ENCODE measurements around the gene SPOCK2. TPM values are rescaled to one million over a fixed set of nuclear protein-coding genes. Genes with fewer than 3 reads are reported as not detected.

SPOCK2 gene
- total RNA-seq, 1 donor from 2014 or later, result 0.54 TPM

GRCh38 chr10:72087392-72087968 lies 871 bp downstream of the SPOCK2 start:
- Mint-ChIP-seq H3K4me3 (ENCODE audit: unreplicated experiment) (no peak overlapping the region), H3K9me3 (ENCODE audit: unreplicated experiment) (no peaks in the 10 kb centered on the region), H3K4me1 (ENCODE audit: unreplicated experiment) (peaks cover 14% of the 10 kb centered on the region), H3K27me3 (ENCODE audit: unreplicated experiment) (peaks cover 28% of the 10 kb centered on the region), H3K27ac (ENCODE audit: unreplicated experiment) (no peak overlapping the region), H3K36me3 (ENCODE audit: unreplicated experiment) (peaks cover 7% of the 10 kb centered on the region)
- no peak for TF ChIP-seq CTCF (IDR thresholded peaks at IDR 0.05)
- DNase-seq (ENCODE audit: extremely low spot score, unreplicated experiment), result no peak

- no peak overlapping the region for H3K27ac Mint-ChIP-seq (ENCODE audit: unreplicated experiment)
- peak overlapping the region; percentile 51 for H3K4me3 Mint-ChIP-seq (ENCODE audit: unreplicated experiment)
- peaks cover 28% of the 10 kb centered on the region for H3K27me3 Mint-ChIP-seq (ENCODE audit: unreplicated experiment)
- H3K36me3 Mint-ChIP-seq (ENCODE audit: unreplicated experiment), result peaks cover 7% of the 10 kb centered on the region
- H3K4me1 Mint-ChIP-seq (ENCODE audit: unreplicated experiment), result peaks cover 14% of the 10 kb centered on the region
- no peaks in the 10 kb centered on the region for H3K9me3 Mint-ChIP-seq (ENCODE audit: unreplicated experiment)
- TF ChIP-seq CTCF (IDR thresholded peaks at IDR 0.05), result no peak
- no peak for DNase-seq (ENCODE audit: extremely low spot score, unreplicated experiment)
These were observed 1.6 kb downstream of the SPOCK2 start for GRCh38 chr10:72086466-72087391.

GRCh38 chr10:72085864-72086465 lies 2.4 kb downstream of the SPOCK2 start:
- peak overlapping the region; percentile 46 for H3K4me3 Mint-ChIP-seq (ENCODE audit: unreplicated experiment)
- DNase-seq (ENCODE audit: extremely low spot score, unreplicated experiment), result no peak
- peaks cover 28% of the 10 kb centered on the region for H3K27me3 Mint-ChIP-seq (ENCODE audit: unreplicated experiment)
- H3K27ac Mint-ChIP-seq (ENCODE audit: unreplicated experiment), result no peak overlapping the region
- H3K4me1 Mint-ChIP-seq (ENCODE audit: unreplicated experiment), result peaks cover 14% of the 10 kb centered on the region
- peaks cover 7% of the 10 kb centered on the region for H3K36me3 Mint-ChIP-seq (ENCODE audit: unreplicated experiment)
- H3K9me3 Mint-ChIP-seq (ENCODE audit: unreplicated experiment), result no peaks in the 10 kb centered on the region
- TF ChIP-seq CTCF (IDR thresholded peaks at IDR 0.05), result no peak

DNA sequence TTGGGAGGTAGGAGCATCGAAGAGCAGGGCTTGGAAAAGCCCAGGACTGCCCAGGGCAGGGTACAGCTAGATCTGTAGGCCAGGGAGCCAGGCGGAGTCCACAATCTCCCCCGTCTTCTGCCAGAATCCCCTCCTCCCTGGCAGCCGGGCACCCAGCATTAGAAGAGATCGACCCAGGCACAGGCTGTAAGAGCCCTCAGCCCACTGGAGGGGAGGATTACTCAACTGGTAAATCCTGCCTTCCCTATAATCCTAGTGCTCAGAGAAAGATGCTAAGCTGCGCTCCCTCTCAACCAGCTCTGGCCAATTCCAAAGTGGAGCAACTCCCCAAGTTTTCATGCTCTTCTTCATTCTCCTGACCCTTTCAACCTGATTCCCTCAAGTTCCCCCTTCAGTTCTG lies 3.2 kb downstream of the SPOCK2 start:
- H3K4me1 Mint-ChIP-seq (ENCODE audit: unreplicated experiment), result peaks cover 15% of the 10 kb centered on the region
- no peak for TF ChIP-seq CTCF (IDR thresholded peaks at IDR 0.05)
- H3K27ac Mint-ChIP-seq (ENCODE audit: unreplicated experiment), result no peak overlapping the region
- H3K9me3 Mint-ChIP-seq (ENCODE audit: unreplicated experiment), result no peaks in the 10 kb centered on the region
- H3K27me3 Mint-ChIP-seq (ENCODE audit: unreplicated experiment), result peaks cover 26% of the 10 kb centered on the region
- no peak overlapping the region for H3K4me3 Mint-ChIP-seq (ENCODE audit: unreplicated experiment)
- DNase-seq (ENCODE audit: extremely low spot score, unreplicated experiment), result no peak
- peaks cover 6% of the 10 kb centered on the region for H3K36me3 Mint-ChIP-seq (ENCODE audit: unreplicated experiment)
